ENCODE data around the gene ITIH1. TPM values are rescaled to one million over a fixed set of nuclear protein-coding genes. Genes with fewer than 3 reads are reported as not detected.
"Not testable (repeated sequence)": the region's sequence is repeated elsewhere in the genome, so short reads cannot be mapped to it uniquely, and the experiment has no call there.

Gene ITIH1
- total RNA-seq, 1 experiment from 2014 or later = not detected

DNA sequence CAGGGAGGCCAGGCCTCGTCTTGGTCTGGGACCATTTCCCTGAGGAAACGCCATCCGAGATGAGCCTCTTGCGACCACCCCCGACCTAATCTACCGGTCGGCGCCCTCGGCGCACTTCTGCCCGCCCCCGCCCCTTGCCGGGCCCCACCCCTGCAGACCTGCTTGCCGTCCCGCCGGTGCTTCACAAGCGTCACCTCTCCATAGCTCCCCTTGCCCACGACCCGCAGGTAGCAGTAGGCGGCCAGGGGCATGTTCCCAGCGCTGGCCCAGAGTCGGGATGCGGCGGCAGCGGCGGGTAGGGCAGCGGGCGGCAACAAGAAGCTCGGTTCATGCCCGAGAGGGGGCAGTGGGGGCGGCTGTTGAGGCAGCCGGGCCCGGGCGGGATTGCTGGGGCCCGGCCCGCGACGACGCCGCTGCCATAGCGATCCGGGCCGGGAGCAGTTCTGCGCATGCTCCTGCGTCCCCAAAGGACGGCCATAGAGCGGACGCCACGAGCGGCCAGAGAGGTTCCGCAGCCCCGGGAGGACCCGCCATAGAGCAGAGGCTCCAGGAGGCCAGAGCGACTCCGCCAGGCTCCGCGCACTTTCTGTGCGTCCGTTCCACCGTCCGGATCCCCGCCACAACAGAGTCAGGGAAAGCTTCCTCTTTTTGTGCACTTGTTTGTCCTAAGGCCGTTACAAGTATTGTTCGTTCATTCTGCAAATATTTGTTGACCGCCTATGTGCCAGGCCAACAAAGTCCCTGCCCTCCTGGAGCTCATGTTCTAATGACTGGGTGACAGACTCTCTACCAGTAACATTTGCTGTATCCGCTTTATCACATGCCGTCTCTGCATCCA is 6.7 kb upstream of the ITIH1 start, which contains the start of gene NEK4:
NEK4 (minus strand) TSS at position 445 of the 838 bp plus-strand sequence; CDS start at position 251, 194 bp downstream.
- peak within 1 kb of the TSS; percentile 86 for H3K4me3 ChIP-seq
- H3K9me3 ChIP-seq = no peaks in the 10 kb centered on the region

DNA sequence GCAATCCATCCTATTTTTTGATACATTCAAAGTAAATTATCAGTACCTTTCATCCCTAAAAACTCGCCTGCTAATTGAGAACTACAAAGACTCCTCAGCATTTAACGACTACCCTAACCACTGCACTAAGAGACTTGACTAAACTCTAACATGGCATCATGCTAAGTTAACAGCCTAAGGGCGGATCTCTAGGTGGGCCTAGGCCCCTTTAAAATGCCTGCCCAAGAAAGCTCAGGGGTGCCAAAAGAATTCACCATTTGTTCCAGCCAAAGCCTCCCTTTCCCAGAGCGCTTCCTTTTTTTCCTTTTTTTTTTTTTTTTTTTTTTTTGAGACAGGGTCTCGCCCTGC is 6.1 kb upstream of the ITIH1 start:
- Histone ChIP-seq H3K9me3 (no peaks in the 10 kb centered on the region), H3K4me3 (peak overlapping the region; percentile 86), H3K27me3 (no peaks in the 10 kb centered on the region), H3K36me3 (no peaks in the 10 kb centered on the region)
- DNase-seq = no peak

More for the DNA sequence above, 6.7 kb upstream of the ITIH1 start, which contains the start of gene NEK4:
- peaks cover under 1% of the 10 kb centered on the region for H3K36me3 ChIP-seq
- peak; percentile 86 for DNase-seq
- H3K27me3 ChIP-seq = no peaks in the 10 kb centered on the region

DNA sequence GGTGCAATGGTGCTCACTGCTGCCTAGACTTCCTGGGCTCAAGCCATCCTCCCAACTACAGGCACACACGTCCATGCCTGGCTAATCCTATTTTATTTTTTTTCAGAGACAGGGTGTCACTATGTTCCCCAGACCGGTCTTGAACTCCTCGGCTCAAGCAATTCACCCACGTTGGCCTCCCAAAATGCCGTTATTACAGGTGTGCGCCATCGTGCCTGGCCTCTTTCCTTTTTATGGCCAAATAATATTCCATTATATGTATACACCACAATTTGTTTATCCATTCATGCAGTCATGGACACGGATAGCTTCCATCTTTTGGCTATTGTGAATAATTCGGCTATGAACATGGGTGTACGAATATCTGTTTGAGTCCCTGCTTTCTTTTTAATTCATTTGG is 5.7 kb upstream of the ITIH1 start:
- no peaks in the 10 kb centered on the region for H3K27me3 ChIP-seq
- no peak for DNase-seq
- H3K36me3 ChIP-seq = no peaks in the 10 kb centered on the region
- no peaks in the 10 kb centered on the region for H3K9me3 ChIP-seq
- H3K4me3 ChIP-seq = no peak overlapping the region

GRCh38 chr3:52773361-52774065 is 3.9 kb upstream of the ITIH1 start:
- Histone ChIP-seq H3K27me3 (no peaks in the 10 kb centered on the region), H3K4me3 (no peak overlapping the region), H3K9me3 (no peaks in the 10 kb centered on the region), H3K36me3 (no peaks in the 10 kb centered on the region)
- no peak for DNase-seq

DNA sequence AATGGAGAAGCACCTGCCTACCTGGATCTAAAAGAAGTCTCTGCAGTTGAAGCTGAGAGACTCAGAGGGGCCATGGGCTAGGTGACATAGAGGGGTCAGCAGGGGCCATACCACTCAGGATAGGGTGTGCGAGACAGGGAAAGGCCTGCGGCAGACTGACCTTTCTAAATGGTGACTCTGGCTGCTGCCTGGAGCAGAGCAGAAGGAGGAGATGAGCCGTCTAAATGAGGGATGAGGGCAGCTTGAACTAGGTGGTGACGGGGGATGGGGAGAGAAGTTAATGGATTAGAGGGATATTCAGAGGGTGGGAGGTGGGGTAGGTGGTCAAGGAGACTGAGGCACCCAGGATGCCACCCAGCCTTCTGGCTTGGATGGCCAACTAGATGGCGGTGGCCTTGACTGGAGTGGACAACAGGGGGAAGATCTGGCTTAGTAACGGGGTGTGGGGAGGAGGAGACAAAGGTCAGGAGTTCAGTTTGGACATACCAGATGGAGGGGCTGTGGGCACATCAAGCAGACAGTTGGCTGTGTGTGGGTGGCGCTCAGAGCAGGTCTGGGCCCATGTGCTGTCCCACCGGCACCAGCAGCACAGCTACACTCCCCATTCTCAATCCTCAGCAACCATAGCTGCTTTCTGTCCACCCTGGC is 3.2 kb upstream of the ITIH1 start:
- Histone ChIP-seq H3K36me3 (no peaks in the 10 kb centered on the region), H3K9me3 (no peaks in the 10 kb centered on the region), H3K27me3 (no peaks in the 10 kb centered on the region), H3K4me3 (no peak overlapping the region)
- no peak for DNase-seq

GRCh38 chr3:52774901-52775864 is 2.2 kb upstream of the ITIH1 start:
- Histone ChIP-seq H3K9me3 (no peaks in the 10 kb centered on the region), H3K27me3 (no peaks in the 10 kb centered on the region), H3K4me3 (no peak overlapping the region), H3K36me3 (no peaks in the 10 kb centered on the region)
- DNase-seq = no peak

DNA sequence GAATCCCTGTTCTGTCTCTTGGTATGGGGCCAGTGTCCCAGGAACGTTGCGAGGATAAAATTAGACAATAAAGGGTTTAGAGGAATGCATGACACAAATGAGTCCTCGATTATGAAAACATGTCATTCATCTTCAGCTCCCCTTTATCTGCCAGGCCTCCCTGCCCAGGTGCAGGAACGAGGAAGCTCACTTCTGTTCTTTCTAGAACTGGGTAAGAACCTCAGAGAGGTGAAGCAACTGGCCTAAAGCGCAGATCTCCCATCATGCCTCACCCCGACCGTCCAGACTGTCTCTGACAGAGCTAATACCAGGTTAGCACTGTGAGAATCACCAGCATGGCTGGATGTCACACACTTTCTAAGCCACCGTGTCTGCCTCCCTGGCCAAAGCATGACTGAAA is 1.5 kb upstream of the ITIH1 start:
- DNase-seq = no peak
- H3K4me3 ChIP-seq = no peak overlapping the region
- H3K9me3 ChIP-seq = no peaks in the 10 kb centered on the region
- H3K27me3 ChIP-seq = no peaks in the 10 kb centered on the region
- no peaks in the 10 kb centered on the region for H3K36me3 ChIP-seq

- H3K4me3 ChIP-seq, H3K36me3 ChIP-seq, H3K27me3 ChIP-seq, DNase-seq, H3K9me3 ChIP-seq: not testable (repeated sequence)
These were observed 913 bp upstream of the ITIH1 start for GRCh38 chr3:52776486-52776885.

- Histone ChIP-seq H3K4me3 (no peak overlapping the region), H3K27me3 (no peaks in the 10 kb centered on the region), H3K9me3 (no peaks in the 10 kb centered on the region), H3K36me3 (no peaks in the 10 kb centered on the region)
- DNase-seq = no peak
These were observed 783 bp downstream of the ITIH1 start for GRCh38 chr3:52777959-52778805.

GRCh38 chr3:52779011-52779836 is 1.8 kb downstream of the ITIH1 start:
- no peaks in the 10 kb centered on the region for H3K27me3 ChIP-seq
- no peaks in the 10 kb centered on the region for H3K9me3 ChIP-seq
- DNase-seq = no peak
- H3K36me3 ChIP-seq = no peaks in the 10 kb centered on the region
- no peak overlapping the region for H3K4me3 ChIP-seq

DNA sequence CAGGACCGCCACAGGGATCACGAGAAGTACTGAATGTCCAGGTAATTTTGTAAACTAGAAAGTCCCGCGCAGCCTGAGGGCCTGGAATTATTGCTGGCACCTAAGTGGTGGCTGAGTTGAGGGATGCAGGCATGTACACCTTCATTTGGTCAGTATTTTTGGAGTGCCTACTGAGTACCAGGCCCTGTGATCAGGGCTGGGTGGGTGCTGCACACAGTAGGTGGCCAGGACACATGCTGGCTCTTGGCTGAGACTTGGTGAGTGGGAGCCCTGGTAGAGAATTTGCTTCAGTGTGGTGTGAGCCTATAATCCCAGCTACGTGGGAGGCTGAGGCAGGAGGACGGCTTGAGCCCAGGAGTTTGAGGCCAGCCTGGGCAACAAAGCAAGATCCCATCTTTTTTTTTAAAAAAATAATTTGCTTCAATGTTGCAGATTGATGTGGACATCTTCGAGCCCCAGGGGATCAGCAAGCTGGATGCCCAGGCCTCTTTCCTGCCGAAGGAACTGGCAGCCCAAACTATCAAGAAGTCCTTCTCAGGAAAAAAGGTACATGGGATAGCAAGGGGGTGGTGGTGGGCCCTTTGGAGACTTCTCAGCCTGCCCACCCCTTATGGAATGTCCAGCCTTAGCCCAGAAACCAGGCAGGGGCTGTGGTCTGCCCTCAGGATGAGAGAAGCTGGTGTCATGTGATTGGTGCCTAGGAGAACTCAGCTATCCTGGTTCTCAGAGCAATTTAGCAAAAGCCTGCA is 2.6 kb downstream of the ITIH1 start:
- H3K36me3 ChIP-seq = no peaks in the 10 kb centered on the region
- DNase-seq = no peak
- H3K27me3 ChIP-seq = no peaks in the 10 kb centered on the region
- no peak overlapping the region for H3K4me3 ChIP-seq
- H3K9me3 ChIP-seq = no peaks in the 10 kb centered on the region

DNA sequence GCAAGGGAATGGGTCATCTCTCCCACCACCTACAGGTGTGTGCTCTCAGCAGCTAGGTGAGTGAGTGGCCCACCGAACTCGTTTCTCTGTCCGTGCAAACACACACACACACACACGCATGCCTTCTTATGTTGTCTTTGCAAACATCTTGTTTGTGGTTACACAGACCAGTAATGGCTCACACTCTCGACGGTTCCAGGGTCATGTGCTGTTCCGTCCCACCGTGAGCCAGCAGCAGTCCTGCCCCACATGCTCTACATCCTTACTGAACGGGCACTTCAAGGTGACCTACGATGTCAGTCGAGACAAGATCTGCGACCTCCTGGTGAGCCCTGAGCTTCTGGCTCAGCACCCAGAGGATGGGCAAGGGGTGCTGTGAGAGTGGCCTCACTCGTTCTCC is 4.3 kb downstream of the ITIH1 start:
- no peak for DNase-seq
- Histone ChIP-seq H3K36me3 (no peaks in the 10 kb centered on the region), H3K4me3 (no peak overlapping the region), H3K9me3 (no peaks in the 10 kb centered on the region), H3K27me3 (no peaks in the 10 kb centered on the region)

GRCh38 chr3:52782412-52783210 is 5.2 kb downstream of the ITIH1 start:
- no peaks in the 10 kb centered on the region for H3K9me3 ChIP-seq
- no peak overlapping the region for H3K4me3 ChIP-seq
- no peaks in the 10 kb centered on the region for H3K36me3 ChIP-seq
- DNase-seq = no peak
- H3K27me3 ChIP-seq = no peaks in the 10 kb centered on the region

GRCh38 chr3:52783211-52783555 is 5.8 kb downstream of the ITIH1 start:
- Histone ChIP-seq H3K9me3 (no peaks in the 10 kb centered on the region), H3K27me3 (no peaks in the 10 kb centered on the region), H3K36me3 (no peaks in the 10 kb centered on the region), H3K4me3 (no peak overlapping the region)
- no peak for DNase-seq

All from MG63 (cell line).